Nephron (organoid): Measurements from ENCODE around the gene GNG11.
A peak's percentile ranks its signal among the peaks of the same experiment; 100 is the strongest.

ENCODE experiments used
- H3K27ac Mint-ChIP-seq, 3 experiments: 2 replicates each; pipeline ENCODE4 v1.8.0; 2020; ENCODE audit warnings: mixed read lengths in 3 of 3, mild to moderate bottlenecking in 2 of 3, moderate library complexity in 1 of 3
- H3K27me3 Mint-ChIP-seq: 2 replicates; pipeline ENCODE4 v1.8.0; 2021; ENCODE audit warnings: low read depth, mild to moderate bottlenecking, moderate library complexity, mixed read lengths
- H3K36me3 Mint-ChIP-seq: 2 replicates; pipeline ENCODE4 v1.8.0; 2020; ENCODE audit warnings: low read depth, mixed read lengths
- H3K4me1 Mint-ChIP-seq: 2 replicates; pipeline ENCODE4 v1.8.0; 2020; ENCODE audit warnings: mixed read lengths
- H3K4me3 Mint-ChIP-seq, 3 experiments: 2 replicates each; pipeline ENCODE4 v1.8.0; 2020; ENCODE audit warnings: mild to moderate bottlenecking in 3 of 3, mixed read lengths in 3 of 3, moderate library complexity in 2 of 3
- H3K9me3 Mint-ChIP-seq: 2 replicates; pipeline ENCODE4 v1.8.0; 2020; ENCODE audit warnings: mixed read lengths
- TF ChIP-seq, protein P1 (sequence below), 3 experiments: fragments of 200-600 bp; sonication (generic); IDR thresholded peaks; one replicate each; pipeline ENCODE4 v1.5.0; 2021; ENCODE audit warnings: antibody characterized with exemption in 3 of 3; ENCODE audit not compliant: unreplicated experiment in 3 of 3

GNG11 gene

DNA sequence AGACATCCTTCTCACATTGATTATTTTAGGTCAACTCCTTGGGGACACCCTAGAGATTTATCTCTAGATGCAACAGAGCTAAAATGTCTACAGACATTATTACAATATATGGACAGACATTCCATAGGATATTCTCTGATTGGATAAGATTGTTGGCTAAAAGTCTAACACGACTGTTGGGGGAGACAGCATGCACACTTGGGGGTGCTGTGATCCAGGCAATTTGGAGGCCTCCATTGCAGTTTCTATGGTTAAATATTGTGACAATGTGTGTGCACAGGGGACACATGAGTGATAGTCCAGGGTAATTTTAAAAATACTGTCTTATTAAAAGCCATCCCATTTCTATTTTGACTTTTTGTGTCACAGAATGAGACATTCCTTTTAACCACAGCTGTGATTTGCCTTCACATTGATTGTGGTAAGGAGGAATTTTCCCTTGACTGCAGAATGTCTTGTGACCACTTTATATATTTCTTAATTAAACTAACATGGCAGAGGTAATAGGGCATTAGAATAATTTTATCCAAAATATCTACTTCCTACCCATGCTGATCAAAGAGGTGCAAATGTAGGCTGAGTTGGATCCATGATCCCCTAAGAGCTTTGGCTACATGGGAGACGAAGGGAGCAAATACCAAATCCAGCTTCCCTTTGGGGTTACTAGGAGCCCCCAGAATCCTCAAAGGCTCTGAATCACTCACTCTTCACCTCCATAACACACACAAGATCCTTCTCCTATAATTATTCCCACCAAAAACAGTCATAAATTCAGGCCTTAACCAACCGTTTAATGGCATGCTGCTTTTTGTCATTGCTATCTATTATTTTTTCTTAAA is 38.2 kb upstream of the GNG11 start:
- H3K27me3 Mint-ChIP-seq = peaks cover 10% of the 10 kb centered on the region
- H3K9me3 Mint-ChIP-seq = peaks cover 8% of the 10 kb centered on the region
- H3K4me1 Mint-ChIP-seq = no peaks in the 10 kb centered on the region
- TF ChIP-seq, protein P1, sequence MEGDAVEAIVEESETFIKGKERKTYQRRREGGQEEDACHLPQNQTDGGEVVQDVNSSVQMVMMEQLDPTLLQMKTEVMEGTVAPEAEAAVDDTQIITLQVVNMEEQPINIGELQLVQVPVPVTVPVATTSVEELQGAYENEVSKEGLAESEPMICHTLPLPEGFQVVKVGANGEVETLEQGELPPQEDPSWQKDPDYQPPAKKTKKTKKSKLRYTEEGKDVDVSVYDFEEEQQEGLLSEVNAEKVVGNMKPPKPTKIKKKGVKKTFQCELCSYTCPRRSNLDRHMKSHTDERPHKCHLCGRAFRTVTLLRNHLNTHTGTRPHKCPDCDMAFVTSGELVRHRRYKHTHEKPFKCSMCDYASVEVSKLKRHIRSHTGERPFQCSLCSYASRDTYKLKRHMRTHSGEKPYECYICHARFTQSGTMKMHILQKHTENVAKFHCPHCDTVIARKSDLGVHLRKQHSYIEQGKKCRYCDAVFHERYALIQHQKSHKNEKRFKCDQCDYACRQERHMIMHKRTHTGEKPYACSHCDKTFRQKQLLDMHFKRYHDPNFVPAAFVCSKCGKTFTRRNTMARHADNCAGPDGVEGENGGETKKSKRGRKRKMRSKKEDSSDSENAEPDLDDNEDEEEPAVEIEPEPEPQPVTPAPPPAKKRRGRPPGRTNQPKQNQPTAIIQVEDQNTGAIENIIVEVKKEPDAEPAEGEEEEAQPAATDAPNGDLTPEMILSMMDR (IDR thresholded peaks at IDR 0.05; ENCODE audit: unreplicated experiment in 3 of 3) = no peak
- no peak overlapping the region for H3K27ac Mint-ChIP-seq
- H3K36me3 Mint-ChIP-seq = no peaks in the 10 kb centered on the region
- H3K4me3 Mint-ChIP-seq = no peak overlapping the region

DNA sequence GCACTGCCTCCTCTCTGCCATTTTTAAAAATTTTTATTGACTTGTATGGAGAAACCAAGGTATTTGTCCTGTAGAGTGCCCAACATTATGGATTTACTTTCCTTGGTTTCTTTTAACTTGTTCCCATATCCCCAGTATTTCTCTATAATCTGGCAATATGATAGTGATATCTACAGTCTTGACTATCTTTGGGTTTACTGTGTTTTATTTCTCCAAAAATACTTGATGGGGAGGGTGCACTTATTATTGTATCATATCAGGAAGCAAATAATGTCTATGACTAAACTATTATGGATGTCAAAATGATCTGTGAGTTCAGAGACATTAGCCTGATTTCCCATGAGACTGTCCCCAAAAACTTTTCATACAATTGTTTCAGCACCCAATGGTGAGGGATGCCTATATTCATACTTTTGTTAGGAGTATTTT is 37.6 kb upstream of the GNG11 start:
- Mint-ChIP-seq H3K27ac (no peak overlapping the region), H3K9me3 (peaks cover 8% of the 10 kb centered on the region), H3K4me3 (no peak overlapping the region), H3K36me3 (no peaks in the 10 kb centered on the region), H3K4me1 (peaks cover 1% of the 10 kb centered on the region), H3K27me3 (peaks cover 16% of the 10 kb centered on the region)
- TF ChIP-seq, protein P1 (IDR thresholded peaks at IDR 0.05; ENCODE audit: unreplicated experiment in 3 of 3) = no peak

DNA sequence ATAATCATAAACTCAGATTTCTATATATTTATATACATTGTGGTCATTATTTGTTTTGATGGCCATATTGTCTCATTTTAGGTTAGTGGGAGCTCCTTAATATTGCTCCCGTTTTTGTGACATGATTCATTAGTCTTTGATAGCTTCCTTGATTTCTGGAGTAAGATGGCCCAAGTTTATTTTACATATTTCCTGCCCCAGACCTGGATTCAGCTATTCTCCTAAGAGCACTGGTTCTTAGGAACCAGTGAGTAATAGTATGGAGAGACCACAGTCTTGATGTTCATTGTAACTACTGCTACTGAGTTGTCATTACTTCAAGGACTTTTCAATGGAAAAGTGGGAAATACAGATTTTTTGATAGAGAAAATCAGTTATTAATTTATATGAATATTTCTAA is 37.0 kb upstream of the GNG11 start:
- no peak overlapping the region for H3K4me3 Mint-ChIP-seq
- H3K36me3 Mint-ChIP-seq = no peaks in the 10 kb centered on the region
- H3K27me3 Mint-ChIP-seq = peaks cover 21% of the 10 kb centered on the region
- TF ChIP-seq, protein P1 (IDR thresholded peaks at IDR 0.05; ENCODE audit: unreplicated experiment in 3 of 3) = no peak
- H3K9me3 Mint-ChIP-seq = peaks cover 6% of the 10 kb centered on the region
- H3K27ac Mint-ChIP-seq = no peak overlapping the region
- peaks cover 7% of the 10 kb centered on the region for H3K4me1 Mint-ChIP-seq

DNA sequence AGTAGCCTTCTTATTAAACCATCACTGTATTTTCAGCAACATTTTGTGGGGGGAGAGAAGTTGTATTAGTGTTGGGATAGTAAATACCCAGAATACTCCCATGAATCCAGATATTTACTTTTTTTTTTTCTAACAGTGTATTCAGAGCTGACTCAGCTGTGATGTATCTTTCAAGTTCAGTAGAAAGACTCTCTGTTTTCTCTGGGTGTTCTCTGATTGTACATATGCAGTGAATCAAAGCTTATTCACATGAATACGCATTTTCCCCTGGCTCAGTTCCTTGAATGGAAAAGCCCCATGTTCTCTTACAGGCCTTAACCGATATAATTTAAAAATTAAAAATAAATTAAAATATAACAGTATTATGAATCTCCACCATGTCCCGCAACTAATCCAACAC is 32.3 kb upstream of the GNG11 start:
- Mint-ChIP-seq H3K27ac (peak overlapping the region in 1 of 3 experiments; percentile 33), H3K4me3 (peak overlapping the region; percentile 96 to 98 (median 98)), H3K4me1 (peaks cover 22% of the 10 kb centered on the region), H3K27me3 (peaks cover 55% of the 10 kb centered on the region), H3K36me3 (no peaks in the 10 kb centered on the region), H3K9me3 (no peaks in the 10 kb centered on the region)
- TF ChIP-seq, protein P1 (IDR thresholded peaks at IDR 0.05; ENCODE audit: unreplicated experiment in 3 of 3) = no peak

DNA sequence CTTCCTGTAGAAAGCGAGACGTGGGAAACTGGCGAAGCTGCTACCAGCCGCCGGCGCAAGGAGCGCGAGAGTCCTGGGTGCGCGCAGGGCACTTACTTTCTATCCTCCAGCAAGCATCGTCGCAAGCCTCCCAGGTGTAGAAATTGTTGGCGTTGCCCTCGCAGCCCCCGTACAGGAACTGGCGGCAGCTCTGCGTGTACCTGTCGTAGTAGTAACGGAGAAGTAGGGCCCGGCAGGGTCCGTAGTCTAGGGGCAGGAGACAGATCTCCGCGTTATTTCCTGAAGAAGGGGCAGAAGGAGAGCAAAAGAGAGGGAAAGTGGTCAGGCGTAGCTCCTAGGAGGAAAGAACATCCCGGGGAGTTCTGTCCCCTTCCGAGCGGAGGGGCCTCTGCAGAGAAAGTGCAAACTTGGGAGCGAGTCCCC is 31.5 kb upstream of the GNG11 start:
- Mint-ChIP-seq H3K27ac (peak overlapping the region; percentile 76 to 96 (median 83)), H3K9me3 (no peaks in the 10 kb centered on the region), H3K36me3 (no peaks in the 10 kb centered on the region)

More for the DNA sequence above, 31.5 kb upstream of the GNG11 start:
- peaks cover 28% of the 10 kb centered on the region for H3K4me1 Mint-ChIP-seq
- peak overlapping the region; percentile 96 to 98 (median 98) for H3K4me3 Mint-ChIP-seq
- TF ChIP-seq, protein P1 (IDR thresholded peaks at IDR 0.05; ENCODE audit: unreplicated experiment in 3 of 3) = peak in 1 of 3 experiments; percentile 9
- peaks cover 55% of the 10 kb centered on the region for H3K27me3 Mint-ChIP-seq
